Neutrophil (primary cell): ENCODE results near the gene CNTN5.

Experiments used
- H3K27ac ChIP-seq: fragments of 200-600 bp; sonication (generic); 2 replicates; pipeline ENCODE4 v1.5.1; 2016; ENCODE audit warnings: mild to moderate bottlenecking, moderate library complexity
- H3K27me3 ChIP-seq: fragments of 200-600 bp; sonication (generic); 2 replicates; pipeline ENCODE4 v1.6.0; 2016; ENCODE audit warnings: mild to moderate bottlenecking
- H3K36me3 ChIP-seq: fragments of 200-600 bp; sonication (generic); 2 replicates; pipeline ENCODE4 v1.5.1; 2017
- H3K4me1 ChIP-seq, 2 experiments: fragments of 200-600 bp in 1 of 2; sonication (generic) in 1 of 2; 1 replicate in 1 of 2; 2 replicates in 1 of 2; pipeline versions ENCODE4 v1.5.1 to v1.6.1; 2013 to 2016; ENCODE audit warnings: low read depth in 1 of 2, low read length in 1 of 2, mild to moderate bottlenecking in 1 of 2, moderate library complexity in 1 of 2; ENCODE audit not compliant: control insufficient read depth in 1 of 2, insufficient read depth in 1 of 2
- H3K4me3 ChIP-seq, 2 experiments: fragments of 200-600 bp in 1 of 2; sonication (generic) in 1 of 2; 1 replicate in 1 of 2; 2 replicates in 1 of 2; pipeline ENCODE4 v1.5.1; 2013 to 2016; ENCODE audit warnings: low read depth in 1 of 2, low read length in 1 of 2, mild to moderate bottlenecking in 1 of 2, moderate library complexity in 1 of 2
- H3K9me3 ChIP-seq: fragments of 200-600 bp; sonication (generic); 2 replicates; pipeline ENCODE4 v1.5.1; 2016
- TF ChIP-seq, protein P1 (sequence below): fragments of 200-600 bp; sonication (generic); IDR thresholded peaks from 2 replicates; pipeline ENCODE4 v1.5.1; 2016; ENCODE audit warnings: antibody characterized with exemption

CNTN5 gene

DNA sequence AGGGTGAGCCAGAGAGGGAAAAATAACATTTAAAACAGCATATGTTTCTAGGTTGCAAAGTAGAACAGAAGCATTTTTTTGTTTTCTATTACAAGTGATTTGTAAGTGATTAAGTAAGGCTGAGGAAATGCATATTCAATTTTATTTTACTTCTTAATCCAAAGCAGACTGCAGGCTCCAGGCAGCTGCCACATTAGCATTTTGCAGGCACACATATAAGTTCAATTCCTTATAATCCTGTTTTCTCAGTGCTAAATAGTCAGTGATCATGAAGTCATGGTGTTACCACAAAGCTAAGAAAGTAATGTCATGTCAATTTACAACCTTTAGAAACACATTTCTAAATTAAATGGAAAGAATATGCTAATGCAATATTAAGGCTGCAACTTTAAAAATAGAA lies 149.8 kb downstream of the CNTN5 start:
- Histone ChIP-seq H3K9me3 (no peaks in the 10 kb centered on the region), H3K27me3 (no peaks in the 10 kb centered on the region), H3K27ac (no peak overlapping the region), H3K4me1 (no peaks in the 10 kb centered on the region), H3K36me3 (no peaks in the 10 kb centered on the region), H3K4me3 (no peak overlapping the region)
- TF ChIP-seq, protein P1, sequence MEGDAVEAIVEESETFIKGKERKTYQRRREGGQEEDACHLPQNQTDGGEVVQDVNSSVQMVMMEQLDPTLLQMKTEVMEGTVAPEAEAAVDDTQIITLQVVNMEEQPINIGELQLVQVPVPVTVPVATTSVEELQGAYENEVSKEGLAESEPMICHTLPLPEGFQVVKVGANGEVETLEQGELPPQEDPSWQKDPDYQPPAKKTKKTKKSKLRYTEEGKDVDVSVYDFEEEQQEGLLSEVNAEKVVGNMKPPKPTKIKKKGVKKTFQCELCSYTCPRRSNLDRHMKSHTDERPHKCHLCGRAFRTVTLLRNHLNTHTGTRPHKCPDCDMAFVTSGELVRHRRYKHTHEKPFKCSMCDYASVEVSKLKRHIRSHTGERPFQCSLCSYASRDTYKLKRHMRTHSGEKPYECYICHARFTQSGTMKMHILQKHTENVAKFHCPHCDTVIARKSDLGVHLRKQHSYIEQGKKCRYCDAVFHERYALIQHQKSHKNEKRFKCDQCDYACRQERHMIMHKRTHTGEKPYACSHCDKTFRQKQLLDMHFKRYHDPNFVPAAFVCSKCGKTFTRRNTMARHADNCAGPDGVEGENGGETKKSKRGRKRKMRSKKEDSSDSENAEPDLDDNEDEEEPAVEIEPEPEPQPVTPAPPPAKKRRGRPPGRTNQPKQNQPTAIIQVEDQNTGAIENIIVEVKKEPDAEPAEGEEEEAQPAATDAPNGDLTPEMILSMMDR: no peak

DNA sequence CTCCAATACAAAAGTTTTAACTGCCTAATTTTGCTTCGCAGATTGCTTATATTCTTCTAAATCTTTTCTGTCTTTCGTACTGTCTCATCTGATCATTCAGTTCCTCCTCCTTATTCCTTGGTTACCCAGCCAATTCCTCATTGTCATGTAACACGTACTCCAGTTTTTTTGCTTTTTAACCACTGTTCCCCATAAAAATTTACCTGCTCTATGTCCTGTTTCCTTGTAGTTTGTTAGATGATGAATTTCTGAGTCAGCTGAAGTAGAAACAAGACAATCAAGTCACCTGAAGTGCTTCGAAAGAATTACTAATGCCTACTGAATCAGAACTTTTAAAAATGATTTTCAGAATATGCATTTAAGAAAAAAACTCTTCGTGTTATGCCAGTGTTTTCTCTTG lies 150.6 kb downstream of the CNTN5 start:
- Histone ChIP-seq H3K9me3 (no peaks in the 10 kb centered on the region), H3K27ac (no peak overlapping the region), H3K4me1 (no peaks in the 10 kb centered on the region), H3K27me3 (no peaks in the 10 kb centered on the region), H3K36me3 (no peaks in the 10 kb centered on the region), H3K4me3 (no peak overlapping the region)
- TF ChIP-seq, protein P1: no peak

DNA sequence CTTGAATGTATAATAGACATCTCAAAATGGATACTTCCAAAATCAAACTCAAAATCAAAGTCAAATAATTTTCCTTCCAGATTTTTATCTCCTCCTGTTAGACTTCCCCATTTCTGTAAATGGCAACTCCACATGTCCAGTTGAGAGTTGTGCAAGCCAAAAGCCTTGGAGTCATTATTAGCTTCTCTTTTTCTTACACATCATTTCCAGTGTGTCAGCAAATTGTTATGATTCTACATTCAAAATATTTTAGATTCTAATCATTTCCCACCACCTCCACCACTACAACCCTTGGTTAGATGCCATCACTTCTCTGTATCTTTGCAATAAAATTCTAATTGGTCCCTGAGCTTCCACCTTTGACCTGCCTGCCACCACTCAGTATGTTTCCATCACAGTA lies 155.7 kb downstream of the CNTN5 start:
- Histone ChIP-seq H3K4me1 (no peaks in the 10 kb centered on the region), H3K9me3 (no peaks in the 10 kb centered on the region), H3K27ac (no peak overlapping the region), H3K36me3 (no peaks in the 10 kb centered on the region), H3K4me3 (no peak overlapping the region), H3K27me3 (no peaks in the 10 kb centered on the region)
- TF ChIP-seq, protein P1: no peak

DNA sequence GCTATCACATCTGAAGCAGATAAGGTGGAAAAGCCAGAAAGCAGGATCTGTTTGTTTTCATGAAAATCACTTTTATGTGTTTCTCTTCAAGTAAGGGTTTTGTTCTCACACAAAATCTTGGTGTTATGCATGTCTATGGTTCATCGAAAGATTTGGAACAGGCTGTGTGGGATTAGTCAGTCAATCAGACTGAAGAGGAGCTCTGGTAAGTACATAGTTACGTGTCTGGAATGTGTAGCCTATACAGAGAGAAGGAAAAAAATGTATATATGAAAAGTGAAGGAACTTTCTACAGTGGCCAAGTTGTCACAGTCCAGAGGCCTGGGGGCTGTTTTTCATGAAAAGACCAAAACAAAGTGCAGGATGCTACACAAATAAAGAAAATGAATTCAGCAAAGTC lies 156.7 kb downstream of the CNTN5 start:
- Histone ChIP-seq H3K27ac (no peak overlapping the region), H3K4me3 (no peak overlapping the region), H3K4me1 (no peaks in the 10 kb centered on the region), H3K36me3 (no peaks in the 10 kb centered on the region), H3K27me3 (no peaks in the 10 kb centered on the region), H3K9me3 (no peaks in the 10 kb centered on the region)
- TF ChIP-seq, protein P1: no peak

DNA sequence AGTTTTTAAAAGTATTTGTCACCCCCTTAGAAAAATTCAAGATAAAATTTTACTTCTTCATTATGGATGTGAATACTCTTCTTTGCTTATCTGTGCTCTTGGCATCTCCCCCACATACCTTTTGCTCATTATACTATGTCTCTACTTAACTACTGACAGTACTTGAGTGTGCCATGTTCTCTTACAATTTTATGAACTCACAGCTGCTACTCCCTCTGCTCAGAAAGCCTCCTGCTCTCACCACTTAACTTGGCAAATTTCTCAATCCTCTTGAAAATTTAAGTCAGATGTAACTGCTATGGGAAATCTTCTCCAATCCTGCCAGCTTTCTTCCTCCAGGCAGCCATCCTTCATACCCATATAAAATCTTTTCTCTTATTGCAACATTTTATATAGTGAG lies 163.4 kb downstream of the CNTN5 start:
- Histone ChIP-seq H3K4me1 (no peaks in the 10 kb centered on the region), H3K27me3 (no peaks in the 10 kb centered on the region), H3K27ac (no peak overlapping the region), H3K36me3 (no peaks in the 10 kb centered on the region), H3K9me3 (no peaks in the 10 kb centered on the region), H3K4me3 (no peak overlapping the region)
- TF ChIP-seq, protein P1: no peak

DNA sequence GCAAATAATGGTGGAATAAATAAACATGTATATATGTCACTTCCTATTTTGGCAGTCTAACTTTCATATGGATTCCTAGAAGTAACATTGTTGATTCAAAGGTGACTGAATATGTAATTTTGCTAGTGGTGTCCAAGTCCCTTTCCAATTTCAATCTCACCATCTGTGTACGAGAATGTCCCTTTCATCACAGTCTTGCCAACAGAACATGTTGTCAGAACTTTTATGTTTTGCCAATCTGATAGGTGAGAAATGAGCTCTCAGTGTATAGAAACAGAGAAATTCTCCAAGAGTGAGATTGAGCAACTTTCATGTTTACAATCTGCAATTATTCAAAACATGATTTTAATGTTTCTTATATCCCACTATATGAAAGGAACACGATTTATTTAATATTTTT lies 167.5 kb downstream of the CNTN5 start:
- Histone ChIP-seq H3K9me3 (no peaks in the 10 kb centered on the region), H3K27me3 (no peaks in the 10 kb centered on the region), H3K36me3 (no peaks in the 10 kb centered on the region), H3K27ac (no peak overlapping the region), H3K4me3 (no peak overlapping the region), H3K4me1 (no peaks in the 10 kb centered on the region)
- TF ChIP-seq, protein P1: no peak
